A673 (cell line): ENCODE data around the gene CAAP1. TPM values are rescaled to one million over a fixed set of nuclear protein-coding genes. Genes with fewer than 3 reads are reported as not detected.

Experiments used
- BruUV-seq: library from RNA; stranded (reverse); fragments of 400-500 nt; replicated peaks from 2 replicates; lab custom pipeline; 2021; lab: Mats Ljungman, UMichigan
- CTCF ChIA-PET: fragments of 300-600 bp; sonication (Branson Sonifier 250); formaldehyde crosslinking; loops from one replicate; lab custom pipeline; 2022; ENCODE audit warnings: antibody characterized with exemption; lab: Charles Lee
- POLR2A ChIA-PET: fragments of 300-600 bp; sonication (Branson Sonifier 250); formaldehyde crosslinking; loops from one replicate; lab custom pipeline; 2022; ENCODE audit warnings: antibody characterized with exemption; ENCODE audit not compliant: low non-redundant PET; lab: Charles Lee
- DNase-seq: peaks from one replicate; pipeline ENCODE4 v3.0.0-alpha.2; 2015; ENCODE audit warnings: low spot score
- H3K27ac ChIP-seq: fragments of 200-600 bp; sonication (generic); 2 replicates; pipeline ENCODE4 v1.5.1; 2016; ENCODE audit warnings: mixed run types, low read depth, mild to moderate bottlenecking, mixed read lengths, antibody characterized with exemption, low read length; ENCODE audit not compliant: poor library complexity, severe bottlenecking
- H3K27me3 ChIP-seq: fragments of 200-600 bp; sonication (generic); replicated peaks from 2 replicates; pipeline ENCODE4 v1.6.1; 2017; ENCODE audit warnings: mixed run types, low read depth, mild to moderate bottlenecking, mixed read lengths, antibody characterized with exemption, low read length; ENCODE audit not compliant: insufficient read depth, poor library complexity
- H3K36me3 ChIP-seq: fragments of 200-600 bp; sonication (generic); 2 replicates; pipeline ENCODE4 v1.6.1; 2016; ENCODE audit warnings: mixed run types, mild to moderate bottlenecking, mixed read lengths, antibody characterized with exemption, low read length; ENCODE audit not compliant: insufficient read depth, poor library complexity, severe bottlenecking
- H3K4me1 ChIP-seq: fragments of 200-600 bp; sonication (generic); 2 replicates; pipeline ENCODE4 v1.6.1; 2017; ENCODE audit warnings: mixed run types, mild to moderate bottlenecking, mixed read lengths, antibody characterized with exemption, low read length; ENCODE audit not compliant: insufficient read depth, poor library complexity, severe bottlenecking
- H3K4me3 ChIP-seq: fragments of 200-600 bp; sonication (generic); 2 replicates; pipeline ENCODE4 v1.5.1; 2016; ENCODE audit warnings: low read depth, mixed run types, mild to moderate bottlenecking, mixed read lengths, low read length; ENCODE audit not compliant: poor library complexity, severe bottlenecking
- H3K9me3 ChIP-seq: fragments of 200-600 bp; sonication (generic); 2 replicates; pipeline ENCODE4 v1.6.1; 2016; ENCODE audit warnings: mixed run types, low read depth, mild to moderate bottlenecking, mixed read lengths, antibody characterized with exemption, low read length; ENCODE audit not compliant: poor library complexity, severe bottlenecking
- CTCF ChIP-seq: fragments of 300-800, 200-600 bp; sonication (generic); conservative IDR thresholded peaks from 2 replicates; pipeline ENCODE4 v1.5.1; 2017; ENCODE audit warnings: low read depth, mild to moderate bottlenecking, antibody characterized with exemption, low read length, moderate library complexity, mixed read lengths
- EZH2 ChIP-seq: fragments of 200-600 bp; sonication (generic); IDR thresholded peaks from 2 replicates; pipeline ENCODE4 v1.6.1; 2017; ENCODE audit warnings: borderline replicate concordance, low read depth, mild to moderate bottlenecking, mixed read lengths, antibody characterized with exemption, low read length; ENCODE audit not compliant: poor library complexity, severe bottlenecking
- intact Hi-C: fragments of 100-400 bp; cut with micrococcal nuclease; formaldehyde crosslinking; loops from one replicate; pipeline ENCODE4 v1.10.0; 2022; ENCODE audit not compliant: unreplicated experiment
- total RNA-seq: library from RNA; stranded (reverse); gene quantifications from 2 replicates; pipeline ENCODE4 v1.2.3, GENCODE V29; 2021

Gene CAAP1
- total RNA-seq, 1 experiment from 2014 or later, result 9.1 TPM

GRCh38 chr9:26891726-26892125 lies 876 bp downstream of the CAAP1 start:
- peak overlapping the region; percentile 97 for H3K27ac ChIP-seq

GRCh38 chr9:26888271-26888670 lies 4.3 kb downstream of the CAAP1 start:
- H3K27me3 ChIP-seq, result no peaks in the 10 kb centered on the region
- BruUV-seq, result no TSS peak
- intact Hi-C loops, result no loop called here
- H3K9me3 ChIP-seq, result no peaks in the 10 kb centered on the region
- no peaks in the 10 kb centered on the region for H3K36me3 ChIP-seq
- no peak overlapping the region for H3K27ac ChIP-seq
- TF ChIP-seq CTCF (no peak), EZH2 (no peak)
- H3K4me3 ChIP-seq, result no peak overlapping the region
- ChIA-PET CTCF (no interaction called here), POLR2A (no interaction called here)
- no peaks in the 10 kb centered on the region for H3K4me1 ChIP-seq
- no peak for DNase-seq

More at GRCh38 chr9:26891726-26892125, 876 bp downstream of the CAAP1 start:
- H3K9me3 ChIP-seq, result no peaks in the 10 kb centered on the region
- DNase-seq, result no peak
- TF ChIP-seq EZH2, result no peak
- TF ChIP-seq CTCF, result no peak
- peak overlapping the region; percentile 92 for H3K4me3 ChIP-seq
- H3K36me3 ChIP-seq, result no peaks in the 10 kb centered on the region
- BruUV-seq, result no TSS peak
- intact Hi-C loops, result loop anchor here (1.0 kb wide), 1 partner anchor 56 kb away; the partner anchor contains the start of gene PLAA
- H3K4me1 ChIP-seq, result no peaks in the 10 kb centered on the region
- CTCF ChIA-PET, result no interaction called here
- POLR2A ChIA-PET, result interaction anchor here (0.5 to 0.7 kb wide), 2 partner anchors 50 to 682 kb away, joined by 3 to 4 read pairs; no protein-coding TSS in a partner anchor
- no peaks in the 10 kb centered on the region for H3K27me3 ChIP-seq

- CTCF ChIA-PET, result no interaction called here
- TF ChIP-seq EZH2, result no peak
- TF ChIP-seq CTCF, result no peak
- H3K27me3 ChIP-seq, result no peaks in the 10 kb centered on the region
- H3K27ac ChIP-seq, result no peak overlapping the region
- no peak for DNase-seq
- no peaks in the 10 kb centered on the region for H3K9me3 ChIP-seq
- H3K36me3 ChIP-seq, result no peaks in the 10 kb centered on the region
- H3K4me1 ChIP-seq, result no peaks in the 10 kb centered on the region
- BruUV-seq, result no TSS peak
- POLR2A ChIA-PET, result no interaction called here
- intact Hi-C loops, result no loop called here
- no peak overlapping the region for H3K4me3 ChIP-seq
Measured at GRCh38 chr9:26882154-26882553, 10.4 kb downstream of the CAAP1 start.
